HL-60 (cell line): ENCODE data around the gene KCND2.

Source experiments
- CTCF ChIP-seq: IDR thresholded peaks from one replicate; pipeline ENCODE4 v1.5.1; 2011; ENCODE audit warnings: low read length, control low read depth, inconsistent platforms; ENCODE audit not compliant: insufficient read depth
- GABPA ChIP-seq: IDR thresholded peaks from 2 replicates; pipeline ENCODE4 v1.6.1; 2012; ENCODE audit warnings: low read depth
- POLR2AphosphoS5 ChIP-seq: IDR thresholded peaks from 2 replicates; pipeline ENCODE4 v1.6.1; 2012; ENCODE audit warnings: low read depth
- REST ChIP-seq: IDR thresholded peaks from 2 replicates; pipeline ENCODE4 v1.6.1; 2012; ENCODE audit warnings: low read depth; ENCODE audit not compliant: insufficient replicate concordance
- SPI1 ChIP-seq: IDR thresholded peaks from 2 replicates; pipeline ENCODE4 v1.6.1; 2012; ENCODE audit warnings: low read depth, mild to moderate bottlenecking, borderline replicate concordance

- no peak for TF ChIP-seq CTCF
- TF ChIP-seq REST, result no peak
- no peak for TF ChIP-seq POLR2AphosphoS5
- no peak for TF ChIP-seq GABPA
- TF ChIP-seq SPI1, result no peak
Observed at GRCh38 chr7:120609136-120609753, 336.3 kb downstream of the KCND2 start.
